ENCODE results near the gene PGPEP1.
"Not testable (repeated sequence)": the region's sequence is repeated elsewhere in the genome, so short reads cannot be mapped to it uniquely, and the experiment has no call there.

The PGPEP1 gene

DNA sequence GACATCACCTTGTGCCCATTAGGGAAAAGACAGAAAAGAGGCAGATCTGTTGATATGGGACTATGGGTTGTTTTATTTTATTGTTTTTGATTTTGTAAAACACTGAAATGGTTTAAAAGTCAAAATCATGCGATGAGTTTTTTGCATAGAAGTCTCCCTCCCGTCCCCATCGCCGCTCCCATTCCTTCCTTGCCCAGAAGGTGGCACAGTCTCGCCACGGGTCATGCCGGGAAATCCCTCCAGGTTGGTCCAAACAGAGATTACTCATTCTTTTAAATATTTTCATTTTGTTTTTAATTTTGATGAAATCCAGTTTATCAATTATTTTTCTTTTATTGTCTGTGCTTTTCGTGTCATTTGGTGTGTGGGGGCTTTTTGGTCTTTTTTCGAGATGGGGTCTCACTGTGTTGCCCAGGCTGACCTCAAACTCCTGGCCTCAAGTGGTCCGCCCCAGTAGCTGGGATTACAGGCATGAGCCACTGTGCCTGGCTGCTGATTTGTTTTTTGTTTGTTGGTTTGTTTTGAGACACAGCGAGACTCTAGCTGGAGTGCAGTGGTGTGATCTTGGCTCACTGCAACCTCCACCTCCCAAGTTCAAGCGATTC lies 9.2 kb downstream of the PGPEP1 start:
- H2AFZ ChIP-seq (ENCODE audit: low read length, unreplicated experiment), result no peak overlapping the region
- no peaks in the 10 kb centered on the region for H3K36me3 ChIP-seq (ENCODE audit: insufficient read depth, low read length)
- no peaks in the 10 kb centered on the region for H3K79me2 ChIP-seq (ENCODE audit: control insufficient read depth, insufficient read depth, low read length, unreplicated experiment)
- no peaks in the 10 kb centered on the region for H3K27me3 ChIP-seq (ENCODE audit: insufficient read depth, low read length)
- H3K4me1 ChIP-seq (ENCODE audit: control insufficient read depth, insufficient read depth, low read length, unreplicated experiment), result no peaks in the 10 kb centered on the region
- no peak overlapping the region for H3K27ac ChIP-seq (ENCODE audit: low read depth, low read length)
- H3K4me3 ChIP-seq (ENCODE audit: low read depth, low read length), result no peak overlapping the region

DNA sequence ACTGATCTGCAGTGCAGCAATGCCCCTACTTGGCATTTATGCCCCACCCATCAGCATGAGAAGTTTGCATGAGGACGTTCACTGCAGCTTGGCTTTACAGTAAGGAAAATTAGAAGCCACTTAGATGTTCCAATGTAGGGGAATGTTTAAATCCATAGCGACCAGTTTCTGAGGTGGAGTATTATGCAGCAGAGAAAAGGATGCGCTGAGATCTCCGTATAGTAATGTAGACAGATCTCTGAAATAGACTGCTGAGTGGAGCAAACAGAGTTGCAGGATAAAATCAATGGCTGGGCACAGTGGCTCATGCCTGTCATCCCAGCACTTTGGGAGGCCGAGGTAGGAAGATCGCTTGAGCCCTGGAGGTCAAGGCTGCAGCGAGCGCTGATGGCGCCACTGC lies 10.1 kb downstream of the PGPEP1 start:
- H3K27me3 ChIP-seq (ENCODE audit: insufficient read depth, low read length), result no peaks in the 10 kb centered on the region
- H3K36me3 ChIP-seq (ENCODE audit: insufficient read depth, low read length), result no peaks in the 10 kb centered on the region
- no peaks in the 10 kb centered on the region for H3K4me1 ChIP-seq (ENCODE audit: control insufficient read depth, insufficient read depth, low read length, unreplicated experiment)
- H3K79me2 ChIP-seq (ENCODE audit: control insufficient read depth, insufficient read depth, low read length, unreplicated experiment), result no peaks in the 10 kb centered on the region
- no peak overlapping the region for H2AFZ ChIP-seq (ENCODE audit: low read length, unreplicated experiment)
- no peak overlapping the region for H3K4me3 ChIP-seq (ENCODE audit: low read depth, low read length)
- no peak overlapping the region for H3K27ac ChIP-seq (ENCODE audit: low read depth, low read length)

DNA sequence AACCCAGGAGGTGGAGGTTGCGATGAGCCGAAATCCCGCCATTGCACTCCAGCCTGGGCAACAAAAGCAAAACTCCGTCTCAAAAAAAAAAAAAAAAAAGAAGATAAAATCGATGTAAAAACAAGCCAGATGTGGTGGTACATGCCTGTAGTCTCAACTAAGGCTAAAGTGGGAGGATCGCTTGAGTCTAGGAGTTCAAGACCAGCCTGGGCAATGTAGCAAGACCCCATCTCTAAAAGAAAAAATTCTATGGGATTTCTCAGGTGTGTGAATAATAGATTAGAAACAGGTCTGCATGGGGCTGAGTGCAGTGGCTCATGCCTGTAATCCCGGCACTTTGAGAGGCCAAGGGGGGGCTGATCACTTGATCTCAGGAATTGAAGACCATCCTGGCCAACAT lies 11.1 kb downstream of the PGPEP1 start:
- Histone ChIP-seq H3K36me3 (ENCODE audit: insufficient read depth, low read length) (no peaks in the 10 kb centered on the region), H3K27me3 (ENCODE audit: insufficient read depth, low read length) (no peaks in the 10 kb centered on the region), H2AFZ (ENCODE audit: low read length, unreplicated experiment) (no peak overlapping the region), H3K4me1 (ENCODE audit: control insufficient read depth, insufficient read depth, low read length, unreplicated experiment) (no peaks in the 10 kb centered on the region), H3K4me3 (ENCODE audit: low read depth, low read length) (no peak overlapping the region), H3K79me2 (ENCODE audit: control insufficient read depth, insufficient read depth, low read length, unreplicated experiment) (no peaks in the 10 kb centered on the region), H3K27ac (ENCODE audit: low read depth, low read length) (no peak overlapping the region)

DNA sequence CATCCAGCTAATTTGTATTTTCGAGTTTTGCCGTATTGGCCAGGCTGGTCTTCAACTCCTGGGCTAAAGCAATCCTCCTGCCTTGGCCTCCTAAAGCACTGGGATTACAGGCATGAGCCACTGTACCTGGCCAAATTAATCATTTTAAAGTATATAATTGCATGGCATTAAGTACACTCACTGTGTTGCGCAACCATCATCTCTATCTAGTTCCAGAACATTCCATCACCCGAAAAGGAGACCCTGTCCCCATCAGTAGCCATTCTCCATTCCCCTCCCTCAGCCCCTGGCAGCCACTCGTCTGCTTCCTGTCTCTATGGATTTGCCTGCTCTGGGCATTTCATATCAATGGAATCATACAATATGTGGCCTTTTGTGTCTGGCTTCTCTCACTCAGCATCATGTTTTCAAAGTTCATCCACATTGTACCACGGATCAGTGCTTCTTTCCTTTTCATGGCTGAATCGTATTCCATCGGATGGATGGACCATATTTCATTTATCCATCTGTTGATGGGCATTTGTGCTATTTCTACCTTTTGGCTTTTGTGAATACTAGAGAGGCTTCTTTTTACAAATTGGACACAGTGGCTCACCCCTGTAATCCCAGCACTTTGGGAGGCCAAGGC lies 13.1 kb downstream of the PGPEP1 start:
- Histone ChIP-seq H3K4me1 (ENCODE audit: control insufficient read depth, insufficient read depth, low read length, unreplicated experiment) (no peaks in the 10 kb centered on the region), H3K4me3 (ENCODE audit: low read depth, low read length) (no peak overlapping the region), H3K36me3 (ENCODE audit: insufficient read depth, low read length) (no peaks in the 10 kb centered on the region; the same call in 1 of the 2 replicates), H3K79me2 (ENCODE audit: control insufficient read depth, insufficient read depth, low read length, unreplicated experiment) (no peaks in the 10 kb centered on the region), H2AFZ (ENCODE audit: low read length, unreplicated experiment) (no peak overlapping the region), H3K27ac (ENCODE audit: low read depth, low read length) (no peak overlapping the region), H3K27me3 (ENCODE audit: insufficient read depth, low read length) (no peaks in the 10 kb centered on the region)

DNA sequence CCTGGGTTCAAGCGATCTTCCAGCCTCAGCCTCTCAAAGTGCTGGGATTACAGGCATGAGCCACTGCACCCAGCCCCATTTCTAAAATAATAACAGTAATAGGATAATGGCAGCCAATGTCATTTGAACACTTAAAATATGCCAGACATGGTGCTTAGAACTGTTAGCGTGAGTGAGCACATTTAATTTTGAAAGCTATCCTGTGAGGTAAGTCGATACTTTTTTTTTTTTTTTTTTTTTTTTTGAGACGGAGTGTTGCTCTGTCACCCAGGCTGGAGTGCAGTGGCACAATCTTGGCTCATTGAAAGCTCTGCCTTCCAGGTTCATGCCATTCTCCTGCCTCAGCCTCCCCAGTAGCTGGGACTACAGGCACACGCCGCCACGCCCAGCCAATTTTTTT lies 14.3 kb downstream of the PGPEP1 start:
- not testable (repeated sequence) for H3K79me2 ChIP-seq (ENCODE audit: control insufficient read depth, insufficient read depth, low read length, unreplicated experiment); H2AFZ ChIP-seq (ENCODE audit: low read length, unreplicated experiment); H3K4me3 ChIP-seq (ENCODE audit: low read depth, low read length); H3K36me3 ChIP-seq (ENCODE audit: insufficient read depth, low read length); H3K27ac ChIP-seq (ENCODE audit: low read depth, low read length); H3K27me3 ChIP-seq (ENCODE audit: insufficient read depth, low read length); H3K4me1 ChIP-seq (ENCODE audit: control insufficient read depth, insufficient read depth, low read length, unreplicated experiment)

DNA sequence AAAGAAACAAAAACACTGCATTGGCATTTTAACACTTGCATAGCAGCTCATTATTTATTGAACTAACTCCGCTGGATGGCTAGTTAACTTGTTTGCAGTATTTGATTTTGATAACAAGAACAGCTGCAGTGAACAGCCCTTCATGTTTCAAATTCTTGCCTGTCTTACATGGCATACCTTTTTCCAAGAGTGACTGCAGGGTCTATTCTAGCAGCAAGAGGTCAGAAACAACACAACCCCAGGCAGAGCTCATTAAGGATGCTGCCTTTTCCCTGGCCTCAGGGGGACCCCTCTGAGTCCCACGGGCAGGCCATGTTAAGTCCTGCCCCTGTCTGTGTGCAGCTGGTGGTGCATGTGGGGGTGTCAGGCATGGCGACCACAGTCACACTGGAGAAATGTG lies 16.6 kb downstream of the PGPEP1 start:
- Histone ChIP-seq H3K27ac (ENCODE audit: low read depth, low read length) (no peak overlapping the region), H3K4me1 (ENCODE audit: control insufficient read depth, insufficient read depth, low read length, unreplicated experiment) (no peaks in the 10 kb centered on the region), H2AFZ (ENCODE audit: low read length, unreplicated experiment) (no peak overlapping the region), H3K27me3 (ENCODE audit: insufficient read depth, low read length) (no peaks in the 10 kb centered on the region), H3K79me2 (ENCODE audit: control insufficient read depth, insufficient read depth, low read length, unreplicated experiment) (no peaks in the 10 kb centered on the region), H3K36me3 (ENCODE audit: insufficient read depth, low read length) (no peaks in the 10 kb centered on the region; the same call in 1 of the 2 replicates), H3K4me3 (ENCODE audit: low read depth, low read length) (no peak overlapping the region)

DNA sequence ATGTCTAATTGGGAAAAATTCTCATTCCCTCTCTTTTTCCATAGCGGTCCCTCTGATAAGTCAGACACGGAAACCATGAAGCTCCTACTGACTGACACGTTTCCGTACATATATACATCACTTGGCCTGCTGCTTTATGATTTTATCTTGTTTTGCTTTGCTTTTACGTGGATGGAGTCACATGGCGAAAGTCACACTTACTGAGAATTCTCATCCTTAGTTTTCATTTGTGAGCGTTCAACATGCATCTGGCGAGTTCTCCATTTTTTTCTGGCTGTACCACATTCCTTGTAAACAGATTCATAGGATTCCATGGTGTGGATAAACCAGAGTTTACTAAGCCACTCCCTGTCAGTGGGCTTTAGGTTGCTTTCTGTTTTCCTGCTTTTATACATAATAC lies 21.2 kb downstream of the PGPEP1 start:
- no peak overlapping the region for H3K4me3 ChIP-seq (ENCODE audit: low read depth, low read length)
- H3K27ac ChIP-seq (ENCODE audit: low read depth, low read length), result no peak overlapping the region
- H3K27me3 ChIP-seq (ENCODE audit: insufficient read depth, low read length), result no peaks in the 10 kb centered on the region
- H3K36me3 ChIP-seq (ENCODE audit: insufficient read depth, low read length), result no peaks in the 10 kb centered on the region; the same call in 1 of the 2 replicates
- H3K4me1 ChIP-seq (ENCODE audit: control insufficient read depth, insufficient read depth, low read length, unreplicated experiment), result peaks cover 18% of the 10 kb centered on the region
- no peaks in the 10 kb centered on the region for H3K79me2 ChIP-seq (ENCODE audit: control insufficient read depth, insufficient read depth, low read length, unreplicated experiment)
- no peak overlapping the region for H2AFZ ChIP-seq (ENCODE audit: low read length, unreplicated experiment)

DNA sequence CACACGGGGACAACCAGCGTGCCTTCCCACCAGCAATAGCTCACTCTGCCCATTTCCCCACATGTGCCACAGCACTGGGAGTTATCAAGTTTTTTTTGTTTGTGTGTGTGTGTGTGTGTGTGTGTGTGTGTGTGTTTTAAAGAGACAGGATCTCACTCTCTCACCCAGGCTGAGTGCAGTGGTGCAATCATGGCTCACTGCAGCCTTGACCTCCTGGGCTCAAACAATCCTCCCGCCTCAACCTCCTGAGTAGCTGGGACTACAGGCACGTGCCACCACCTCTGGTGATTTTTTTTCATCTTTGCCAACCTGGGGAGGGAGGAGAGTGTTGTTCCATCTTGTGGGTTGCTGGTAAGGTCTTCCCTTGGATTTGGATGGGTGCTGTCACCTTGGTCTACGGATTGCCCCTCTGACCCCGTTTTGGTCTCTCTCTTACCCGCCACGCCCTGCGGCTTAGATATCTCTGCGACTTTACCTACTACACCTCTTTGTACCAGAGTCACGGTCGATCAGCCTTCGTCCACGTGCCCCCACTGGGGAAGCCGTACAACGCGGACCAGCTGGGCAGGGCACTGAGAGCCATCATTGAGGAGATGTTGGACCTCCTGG lies 22.6 kb downstream of the PGPEP1 start:
- H3K27ac ChIP-seq (ENCODE audit: low read depth, low read length), result no peak overlapping the region
- H3K27me3 ChIP-seq (ENCODE audit: insufficient read depth, low read length), result no peaks in the 10 kb centered on the region
- no peaks in the 10 kb centered on the region for H3K36me3 ChIP-seq (ENCODE audit: insufficient read depth, low read length)
- no peak overlapping the region for H3K4me3 ChIP-seq (ENCODE audit: low read depth, low read length)
- no peak overlapping the region for H2AFZ ChIP-seq (ENCODE audit: low read length, unreplicated experiment)
- H3K4me1 ChIP-seq (ENCODE audit: control insufficient read depth, insufficient read depth, low read length, unreplicated experiment), result peaks cover 18% of the 10 kb centered on the region
- H3K79me2 ChIP-seq (ENCODE audit: control insufficient read depth, insufficient read depth, low read length, unreplicated experiment), result no peaks in the 10 kb centered on the region

DNA sequence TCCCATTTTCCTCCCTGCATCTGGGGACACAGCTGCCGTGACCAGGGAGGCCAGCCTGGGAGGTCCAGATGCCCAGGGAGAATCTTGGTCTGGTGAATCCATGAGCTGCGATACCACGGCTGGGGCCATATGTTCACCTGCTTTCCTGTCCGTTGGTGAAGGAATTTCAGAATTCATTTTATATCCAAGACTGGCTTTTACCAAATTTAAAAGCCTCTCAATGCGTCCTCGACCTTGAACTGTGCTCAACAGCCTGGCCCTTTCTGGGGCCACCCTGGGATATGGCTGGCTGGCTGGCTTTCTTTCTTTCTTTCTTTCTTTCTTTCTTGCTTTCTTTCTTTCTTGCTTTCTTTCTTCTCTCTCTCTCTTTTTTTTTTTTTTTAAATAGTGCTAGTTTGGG lies 23.4 kb downstream of the PGPEP1 start:
- no peaks in the 10 kb centered on the region for H3K27me3 ChIP-seq (ENCODE audit: insufficient read depth, low read length)
- H3K27ac ChIP-seq (ENCODE audit: low read depth, low read length), result 0 out of 2 replicates have a peak overlapping the region, but pooled peaks have one; percentile 81
- H3K4me1 ChIP-seq (ENCODE audit: control insufficient read depth, insufficient read depth, low read length, unreplicated experiment), result peaks cover 18% of the 10 kb centered on the region

DNA sequence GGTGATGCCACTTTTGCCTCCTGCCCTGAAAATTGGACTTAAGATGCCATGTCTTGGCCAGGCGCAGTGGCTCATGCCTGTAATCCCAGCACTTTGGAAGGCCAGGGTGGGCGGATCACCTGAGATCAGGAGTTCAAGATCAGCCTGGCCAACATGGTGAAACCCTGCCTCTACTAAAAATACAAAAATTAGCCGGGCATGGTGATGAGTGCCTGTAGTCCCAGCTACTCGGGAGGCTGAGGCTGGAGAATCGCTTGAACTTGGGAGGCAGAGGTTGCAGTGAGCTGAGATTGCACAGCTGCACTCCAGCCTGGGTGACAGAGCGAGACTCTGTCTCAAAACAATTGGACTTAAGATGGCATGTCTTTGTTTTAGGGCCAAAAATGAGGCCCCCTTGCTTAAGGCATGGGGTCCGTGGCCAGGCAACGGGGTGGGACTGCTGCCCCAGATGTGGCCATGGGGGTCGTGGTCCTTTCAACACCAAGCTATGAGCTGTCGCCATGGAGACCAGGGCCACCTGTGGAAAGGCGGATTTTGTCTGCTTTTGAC lies 24.0 kb downstream of the PGPEP1 start:
- Histone ChIP-seq H3K4me1 (ENCODE audit: control insufficient read depth, insufficient read depth, low read length, unreplicated experiment) (peaks cover 18% of the 10 kb centered on the region), H3K27ac (ENCODE audit: low read depth, low read length) (peak overlapping the region; percentile 81)
- not testable (repeated sequence) for H3K79me2 ChIP-seq (ENCODE audit: control insufficient read depth, insufficient read depth, low read length, unreplicated experiment)

More for the DNA sequence above, 23.4 kb downstream of the PGPEP1 start:
- Histone ChIP-seq H3K79me2 (ENCODE audit: control insufficient read depth, insufficient read depth, low read length, unreplicated experiment) (no peaks in the 10 kb centered on the region), H2AFZ (ENCODE audit: low read length, unreplicated experiment) (no peak overlapping the region), H3K4me3 (ENCODE audit: low read depth, low read length) (no peak overlapping the region), H3K36me3 (ENCODE audit: insufficient read depth, low read length) (no peaks in the 10 kb centered on the region)

More for the DNA sequence above, 24.0 kb downstream of the PGPEP1 start:
- not testable (repeated sequence) for H3K36me3 ChIP-seq (ENCODE audit: insufficient read depth, low read length); H3K27me3 ChIP-seq (ENCODE audit: insufficient read depth, low read length); H3K4me3 ChIP-seq (ENCODE audit: low read depth, low read length)
- peak overlapping the region; percentile 40 for H2AFZ ChIP-seq (ENCODE audit: low read length, unreplicated experiment)

Data from ACC112 (cell line).